IMR-90 (cell line): ENCODE measurements around the gene ZFYVE26. TPM values are rescaled to one million over a fixed set of nuclear protein-coding genes. Genes with fewer than 3 reads are reported as not detected.

Experiments used
- ATAC-seq: fragments of 200-7000 bp; cut with Tn5 transposase; 2 replicates; pipeline ENCODE4 v1.9.1; 2020; ENCODE audit warnings: low read depth, mild to moderate bottlenecking, moderate library complexity
- BruUV-seq: library from RNA; stranded (reverse); fragments of 400-500 nt; replicated peaks from 2 replicates; lab custom pipeline; 2021; lab: Mats Ljungman, UMichigan
- CTCF ChIA-PET: fragments of 300-600 bp; formaldehyde crosslinking; extraction: SDS; loops from one replicate; lab custom pipeline; 2021; ENCODE audit warnings: antibody characterized with exemption; lab: Yijun Ruan, JAX
- POLR2A ChIA-PET: fragments of 300-600 bp; sonication (Branson Sonifier 250); formaldehyde crosslinking; loops from one replicate; lab custom pipeline; 2022; ENCODE audit warnings: antibody characterized with exemption; ENCODE audit not compliant: unreplicated experiment; lab: Charles Lee
- DNase-seq: peaks from one replicate; pipeline ENCODE4 v3.0.0; 2013
- H2AFZ ChIP-seq: replicated peaks from 2 replicates; pipeline ENCODE3; 2013; ENCODE audit warnings: low read length, mild to moderate bottlenecking; ENCODE audit not compliant: poor library complexity
- H2AK5ac ChIP-seq: 2 replicates; pipeline ENCODE4 v1.6.1; 2013; ENCODE audit warnings: low read depth, low read length, inconsistent platforms
- H2AK9ac ChIP-seq: replicated peaks from 2 replicates; pipeline ENCODE3; 2013; ENCODE audit warnings: mild to moderate bottlenecking, low read depth, low read length, moderate library complexity; ENCODE audit not compliant: poor library complexity
- H2BK120ac ChIP-seq: 2 replicates; pipeline ENCODE4 v1.6.1; 2013; ENCODE audit warnings: low read depth, low read length, inconsistent platforms
- H2BK15ac ChIP-seq: 3 replicates; pipeline ENCODE4 v1.6.1; 2013; ENCODE audit warnings: low read depth, low read length, inconsistent platforms
- H2BK20ac ChIP-seq: 2 replicates; pipeline ENCODE4 v1.6.1; 2013; ENCODE audit warnings: low read depth, mild to moderate bottlenecking, inconsistent platforms, low read length, moderate library complexity
- H2BK5ac ChIP-seq: 2 replicates; pipeline ENCODE4 v1.6.1; 2013; ENCODE audit warnings: mild to moderate bottlenecking, low read depth, low read length, inconsistent platforms; ENCODE audit not compliant: poor library complexity, severe bottlenecking
- H3K14ac ChIP-seq: replicated peaks from 2 replicates; pipeline ENCODE4 v1.6.1; 2013; ENCODE audit warnings: low read depth, low read length, inconsistent platforms
- H3K18ac ChIP-seq: 2 replicates; pipeline ENCODE4 v1.6.1; 2013; ENCODE audit warnings: low read depth, low read length, control low read depth
- H3K23ac ChIP-seq: 2 replicates; pipeline ENCODE4 v1.6.1; 2013; ENCODE audit warnings: low read depth, low read length, inconsistent platforms
- H3K27ac ChIP-seq: 2 replicates; pipeline ENCODE4 v1.5.1; 2013; ENCODE audit warnings: mild to moderate bottlenecking, control low read depth, low read length; ENCODE audit not compliant: insufficient read depth
- H3K27me3 ChIP-seq: 2 replicates; pipeline ENCODE4 v1.6.1; 2013; ENCODE audit warnings: low read length; ENCODE audit not compliant: control insufficient read depth, insufficient read depth
- H3K36me3 ChIP-seq: 2 replicates; pipeline ENCODE4 v1.6.1; 2013; ENCODE audit warnings: low read length, mixed read lengths; ENCODE audit not compliant: control insufficient read depth, insufficient read depth
- H3K4ac ChIP-seq: 2 replicates; pipeline ENCODE4 v1.6.1; 2013; ENCODE audit warnings: low read depth, low read length, inconsistent platforms
- H3K4me1 ChIP-seq: 2 replicates; pipeline ENCODE4 v1.6.1; 2013; ENCODE audit warnings: low read length, mixed read lengths; ENCODE audit not compliant: control insufficient read depth, insufficient read depth
- H3K4me2 ChIP-seq: 2 replicates; pipeline ENCODE4 v1.6.1; 2013; ENCODE audit warnings: low read depth, mild to moderate bottlenecking, control low read depth, low read length, moderate library complexity
- H3K4me3 ChIP-seq: 2 replicates; pipeline ENCODE4 v1.5.1; 2013; ENCODE audit warnings: low read depth, mild to moderate bottlenecking, control low read depth, low read length, moderate library complexity; ENCODE audit not compliant: insufficient read depth
- H3K56ac ChIP-seq: 2 replicates; pipeline ENCODE4 v1.6.1; 2013; ENCODE audit warnings: low read length, inconsistent platforms; ENCODE audit not compliant: insufficient read depth; ENCODE audit errors: extremely low read depth
- H3K79me1 ChIP-seq, 2 experiments: 2 replicates each; pipeline ENCODE4 v1.6.1; 2013; ENCODE audit warnings: low read length in 2 of 2, inconsistent platforms in 1 of 2, low read depth in 1 of 2
- H3K9ac ChIP-seq: 2 replicates; pipeline ENCODE4 v1.6.1; 2013; ENCODE audit warnings: low read depth, low read length, control low read depth
- H3K9me1 ChIP-seq: 2 replicates; pipeline ENCODE4 v1.6.1; 2013; ENCODE audit warnings: low read length, inconsistent platforms; ENCODE audit not compliant: insufficient read depth
- H3K9me3 ChIP-seq: 2 replicates; pipeline ENCODE4 v1.6.1; 2013; ENCODE audit warnings: low read length; ENCODE audit not compliant: control insufficient read depth, insufficient read depth
- H4K20me1 ChIP-seq: 2 replicates; pipeline ENCODE4 v1.6.1; 2013; ENCODE audit warnings: low read length, inconsistent platforms; ENCODE audit not compliant: insufficient read depth
- H4K5ac ChIP-seq: 2 replicates; pipeline ENCODE4 v1.6.1; 2013; ENCODE audit warnings: mild to moderate bottlenecking, low read depth, low read length, control low read depth
- H4K8ac ChIP-seq, 2 experiments: 2 replicates each; pipeline ENCODE4 v1.6.1; 2013; ENCODE audit warnings: low read depth in 2 of 2, low read length in 2 of 2, control low read depth in 1 of 2, inconsistent platforms in 1 of 2
- H4K91ac ChIP-seq: 2 replicates; pipeline ENCODE4 v1.6.1; 2013; ENCODE audit warnings: low read depth, low read length, inconsistent platforms; ENCODE audit not compliant: insufficient read depth
- CEBPB ChIP-seq: IDR thresholded peaks from 2 replicates; pipeline ENCODE4 v1.6.1; 2012; ENCODE audit warnings: low read depth, low read length, improper control_type of control experiment
- FOS ChIP-seq: fragments of 150-350 bp; IDR thresholded peaks from 2 replicates; pipeline ENCODE4 v1.6.1; 2016; ENCODE audit warnings: low read depth, low read length
- MAFK ChIP-seq: IDR thresholded peaks from 2 replicates; pipeline ENCODE4 v1.6.1; 2012; ENCODE audit warnings: low read depth, low read length, improper control_type of control experiment
- MAZ ChIP-seq: IDR thresholded peaks from 2 replicates; pipeline ENCODE4 v1.6.1; 2012; ENCODE audit warnings: low read depth, mild to moderate bottlenecking, low read length, improper control_type of control experiment, moderate library complexity, borderline replicate concordance
- RFX5 ChIP-seq: IDR thresholded peaks from 2 replicates; pipeline ENCODE4 v1.8.0; 2012; ENCODE audit warnings: low read depth, mild to moderate bottlenecking, low read length, moderate library complexity
- WGBS, 2 experiments: methylation state at CpG; one replicate each; pipeline versions ENCODE4 v1.1.5 to v1.1.7; 2013; ENCODE audit warnings: missing lambda C conversion rate in 2 of 2; ENCODE audit not compliant: insufficient read length in 1 of 2; ENCODE audit errors: extremely low coverage in 2 of 2; 5-methylcytosine and 5-hydroxymethylcytosine counted together
- dilution Hi-C: fragments of 300-500 bp; cut with HindIII; formaldehyde crosslinking; loops from one replicate; pipeline ENCODE4 v1.14.3; 2018; ENCODE audit warnings: low sequenced_read_pairs; ENCODE audit not compliant: unreplicated experiment
- in situ Hi-C: fragments of 300-500 bp; cut with MboI; formaldehyde crosslinking; loops from 3 replicates; pipeline ENCODE4 v1.14.3; 2019; ENCODE audit warnings: low sequenced_read_pairs, inconsistent platforms, mixed read lengths
- intact Hi-C: fragments of 100-400 bp; cut with micrococcal nuclease; formaldehyde crosslinking; loops from 2 replicates; pipeline ENCODE4 v1.10.0; 2022
- polyA plus RNA-seq, 3 experiments: library from polyadenylated mRNA; depleted of rRNA; stranded (reverse); fragments of >200 nt; gene quantifications; 2 replicates each; pipeline ENCODE4 v1.2.3, GENCODE V29; 2012; ENCODE audit warnings: low replicate concordance in 1 of 3
- total RNA-seq: library from RNA; depleted of rRNA; stranded (reverse); fragments of >200 nt; gene quantifications from 2 replicates; pipeline ENCODE4 v1.2.3, GENCODE V29; 2012

ZFYVE26 gene
- total and polyA plus RNA-seq, 2 of the 4 experiments (the other 2 are of a cell fraction), result 6.0 to 11.1 TPM

GRCh38 chr14:67820428-67820971, 4.1 kb upstream of the ZFYVE26 start:
- TF ChIP-seq MAFK (no peak), RFX5 (no peak), MAZ (0 out of 2 replicates have a peak, but pooled peaks have one; percentile 36), FOS (no peak), CEBPB (no peak)
- Histone ChIP-seq H3K56ac (0 out of 2 replicates have a peak overlapping the region, but pooled peaks have one; percentile 79), H3K27ac (no peak overlapping the region), H4K8ac (peak overlapping the region; percentile 5 to 89; a peak in 3 of 4 replicates), H3K14ac (no peak overlapping the region), H3K79me1 (peaks cover 1 to 23% of the 10 kb centered on the region in 2 experiments), H3K4ac (no peak overlapping the region), H2AK9ac (no peak overlapping the region), H3K23ac (no peak overlapping the region), H2BK120ac (no peak overlapping the region), H2AK5ac (no peak overlapping the region), H4K91ac (no peak overlapping the region), H2AFZ (peak overlapping the region; percentile 26), H3K9me3 (no peaks in the 10 kb centered on the region), H3K36me3 (no peaks in the 10 kb centered on the region), H2BK5ac (no peak overlapping the region), H2BK15ac (no peak overlapping the region), H3K4me3 (peak overlapping the region; percentile 88), H3K4me2 (peak overlapping the region; percentile 93), H3K9me1 (peaks cover 3% of the 10 kb centered on the region; the same call in 1 of the 2 replicates), H4K5ac (no peak overlapping the region), H4K20me1 (no peaks in the 10 kb centered on the region), H3K9ac (peak overlapping the region; percentile 5; the same call in 1 of the 2 replicates), H3K27me3 (no peaks in the 10 kb centered on the region), H2BK20ac (no peak overlapping the region), H3K4me1 (peaks cover 2% of the 10 kb centered on the region; the same call in 1 of the 2 replicates), H3K18ac (no peak overlapping the region)
- intact Hi-C loops (no loop called here), in situ Hi-C loops (no loop called here), dilution Hi-C loops (no loop called here)
- 20% methylated on average over 1 of the region's 13 CpGs; no CpG with 5 or more reads in 1 of the 2 experiments for WGBS, 2 experiments
- ChIA-PET CTCF (no interaction called here), POLR2A (no interaction called here)
- no TSS peak for BruUV-seq
- peak; percentile 31 for DNase-seq
- no peak for ATAC-seq
